ENCODE measurements around the gene USP13. TPM values are rescaled to one million over a fixed set of nuclear protein-coding genes. Genes with fewer than 3 reads are reported as not detected.

Gene USP13
- total and polyA plus RNA-seq, 2 donors (not counting 1 experiment from before 2014, with no cell fraction given): 1.9 to 13.2 TPM

GRCh38 chr3:179794355-179794754 lies 141.5 kb downstream of the USP13 start:
- no peaks in the 10 kb centered on the region for H3K27me3 Mint-ChIP-seq
- no peak overlapping the region for H3K4me3 Mint-ChIP-seq
- no peaks in the 10 kb centered on the region for H3K4me1 ChIP-seq (ENCODE audit: control insufficient read depth in 2 of 2, insufficient read depth in 2 of 2, low read length in 2 of 2)
- no peaks in the 10 kb centered on the region for H3K27me3 ChIP-seq (replicated peaks in 1 of 4; ENCODE audit: control extremely low read depth in 1 of 4, control insufficient read depth in 3 of 4, insufficient read depth in 4 of 4, low read length in 3 of 4)
- H3K4me3 ChIP-seq (ENCODE audit: control extremely low read depth in 1 of 5, extremely low read depth in 1 of 5, insufficient read depth in 1 of 5, low read depth in 2 of 5, low read length in 4 of 5): no peak overlapping the region
- ATAC-seq (ENCODE audit: low read depth) (no peak), DNase-seq (no peak)
- TF ChIP-seq, protein P1, sequence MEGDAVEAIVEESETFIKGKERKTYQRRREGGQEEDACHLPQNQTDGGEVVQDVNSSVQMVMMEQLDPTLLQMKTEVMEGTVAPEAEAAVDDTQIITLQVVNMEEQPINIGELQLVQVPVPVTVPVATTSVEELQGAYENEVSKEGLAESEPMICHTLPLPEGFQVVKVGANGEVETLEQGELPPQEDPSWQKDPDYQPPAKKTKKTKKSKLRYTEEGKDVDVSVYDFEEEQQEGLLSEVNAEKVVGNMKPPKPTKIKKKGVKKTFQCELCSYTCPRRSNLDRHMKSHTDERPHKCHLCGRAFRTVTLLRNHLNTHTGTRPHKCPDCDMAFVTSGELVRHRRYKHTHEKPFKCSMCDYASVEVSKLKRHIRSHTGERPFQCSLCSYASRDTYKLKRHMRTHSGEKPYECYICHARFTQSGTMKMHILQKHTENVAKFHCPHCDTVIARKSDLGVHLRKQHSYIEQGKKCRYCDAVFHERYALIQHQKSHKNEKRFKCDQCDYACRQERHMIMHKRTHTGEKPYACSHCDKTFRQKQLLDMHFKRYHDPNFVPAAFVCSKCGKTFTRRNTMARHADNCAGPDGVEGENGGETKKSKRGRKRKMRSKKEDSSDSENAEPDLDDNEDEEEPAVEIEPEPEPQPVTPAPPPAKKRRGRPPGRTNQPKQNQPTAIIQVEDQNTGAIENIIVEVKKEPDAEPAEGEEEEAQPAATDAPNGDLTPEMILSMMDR (IDR thresholded peaks at IDR 0.05): no peak
- no peak for TF ChIP-seq EZH2 (IDR thresholded peaks at IDR 0.05; ENCODE audit: borderline replicate concordance, insufficient read depth, low read depth, low read length, poor library complexity, severe bottlenecking)
- no peaks in the 10 kb centered on the region for H3K4me1 Mint-ChIP-seq
- no peak overlapping the region for H3K9ac ChIP-seq (ENCODE audit: low read length)
- H3K36me3 ChIP-seq (replicated peaks in 1 of 2; ENCODE audit: control extremely low read depth in 1 of 2, control insufficient read depth in 1 of 2, extremely low read depth in 1 of 2, insufficient read depth in 2 of 2, low read length in 1 of 2): no peaks in the 10 kb centered on the region
- intact Hi-C loops (cut with micrococcal nuclease): no loop called here
- no peak overlapping the region for H3K27ac Mint-ChIP-seq
- no peak overlapping the region for H2AFZ ChIP-seq (ENCODE audit: insufficient read depth, low read depth, low read length, poor library complexity, severe bottlenecking)
- ChIA-PET POLR2A (no interaction called here), CTCF (no interaction called here)
- no peaks in the 10 kb centered on the region for H3K9me3 ChIP-seq (ENCODE audit: control extremely low read depth in 1 of 3, control insufficient read depth in 2 of 3, insufficient read depth in 1 of 3, low read length in 2 of 3)
- 80% methylated on average over 4 of the region's 4 CpGs for WGBS (ENCODE audit: insufficient coverage)
- no peaks in the 10 kb centered on the region for H3K79me2 ChIP-seq (ENCODE audit: control insufficient read depth, insufficient read depth, low read length)
- H3K9me3 Mint-ChIP-seq (ENCODE audit: insufficient read depth): no peaks in the 10 kb centered on the region
- H4K20me1 ChIP-seq (ENCODE audit: control insufficient read depth, insufficient read depth, low read length, poor library complexity, severe bottlenecking): no peaks in the 10 kb centered on the region
- no peak overlapping the region for H3K4me2 ChIP-seq (replicated peaks; ENCODE audit: low read depth, low read length, poor library complexity, severe bottlenecking)
- H3K27ac ChIP-seq (ENCODE audit: low read length in 2 of 2): no peak overlapping the region

GRCh38 chr3:179796421-179796820 lies 143.6 kb downstream of the USP13 start:
- Histone ChIP-seq H4K20me1 (ENCODE audit: control insufficient read depth, insufficient read depth, low read length, poor library complexity, severe bottlenecking) (no peaks in the 10 kb centered on the region), H3K79me2 (ENCODE audit: control insufficient read depth, insufficient read depth, low read length) (no peaks in the 10 kb centered on the region), H3K27me3 (replicated peaks in 1 of 4; ENCODE audit: control extremely low read depth in 1 of 4, control insufficient read depth in 3 of 4, insufficient read depth in 4 of 4, low read length in 3 of 4) (no peaks in the 10 kb centered on the region), H3K9ac (ENCODE audit: low read length) (no peak overlapping the region), H3K9me3 (ENCODE audit: control extremely low read depth in 1 of 3, control insufficient read depth in 2 of 3, insufficient read depth in 1 of 3, low read length in 2 of 3) (no peaks in the 10 kb centered on the region), H3K4me2 (replicated peaks; ENCODE audit: low read depth, low read length, poor library complexity, severe bottlenecking) (no peak overlapping the region), H3K27ac (ENCODE audit: low read length in 2 of 2) (no peak overlapping the region), H2AFZ (ENCODE audit: insufficient read depth, low read depth, low read length, poor library complexity, severe bottlenecking) (no peak overlapping the region), H3K4me3 (ENCODE audit: control extremely low read depth in 1 of 5, extremely low read depth in 1 of 5, insufficient read depth in 1 of 5, low read depth in 2 of 5, low read length in 4 of 5) (no peak overlapping the region), H3K36me3 (replicated peaks in 1 of 2; ENCODE audit: control extremely low read depth in 1 of 2, control insufficient read depth in 1 of 2, extremely low read depth in 1 of 2, insufficient read depth in 2 of 2, low read length in 1 of 2) (no peaks in the 10 kb centered on the region), H3K4me1 (ENCODE audit: control insufficient read depth in 2 of 2, insufficient read depth in 2 of 2, low read length in 2 of 2) (no peaks in the 10 kb centered on the region)
- CTCF ChIA-PET: no interaction called here
- Mint-ChIP-seq H3K27ac (no peak overlapping the region), H3K4me1 (no peaks in the 10 kb centered on the region), H3K9me3 (ENCODE audit: insufficient read depth) (no peaks in the 10 kb centered on the region), H3K4me3 (no peak overlapping the region), H3K27me3 (no peaks in the 10 kb centered on the region)
- ATAC-seq (ENCODE audit: low read depth): no peak
- no peak for DNase-seq
- intact Hi-C loops (cut with micrococcal nuclease): no loop called here
- POLR2A ChIA-PET: no interaction called here
- no peak for TF ChIP-seq EZH2 (IDR thresholded peaks at IDR 0.05; ENCODE audit: borderline replicate concordance, insufficient read depth, low read depth, low read length, poor library complexity, severe bottlenecking)
- TF ChIP-seq, protein P1 (IDR thresholded peaks at IDR 0.05): no peak
- WGBS (ENCODE audit: insufficient coverage): no CpG with 5 or more reads among the region's 4 CpGs
